Measurements from ENCODE around the gene SLC23A3.

GRCh38 chr2:219186754-219187456 is 17.1 kb upstream of the SLC23A3 start:
- no peak for TF ChIP-seq CTCF (IDR thresholded peaks at IDR 0.05)
- no peak for TF ChIP-seq POLR2A (IDR thresholded peaks at IDR 0.05)

Data from lower leg skin (tissue), 3 donors.